HepG2 (cell line): Measurements from ENCODE around the gene DCC. TPM values are rescaled to one million over a fixed set of nuclear protein-coding genes. Genes with fewer than 3 reads are reported as not detected.
"Not testable (repeated sequence)": the region's sequence is repeated elsewhere in the genome, so short reads cannot be mapped to it uniquely, and the experiment has no call there.

ENCODE experiments used
- ATAC-seq: fragments of 200-7000 bp; cut with Tn5 transposase; 3 replicates; pipeline ENCODE4 v1.9.1; 2020; ENCODE audit warnings: mild to moderate bottlenecking, moderate library complexity
- BruUV-seq: library from RNA; stranded (reverse); fragments of 400-500 nt; replicated peaks from 2 replicates; lab custom pipeline; 2021; lab: Mats Ljungman, UMichigan
- CTCF ChIA-PET: fragments of 300-600 bp; formaldehyde crosslinking; extraction: SDS; loops from one replicate; lab custom pipeline; 2021; ENCODE audit warnings: low total read pairs, inconsistent platforms, low intra/inter-chr PET ratio; lab: Yijun Ruan, JAX
- POLR2A ChIA-PET: fragments of 350-600 bp; sonication (Branson Sonifier 250); formaldehyde crosslinking; loops from one replicate; lab custom pipeline; 2020; ENCODE audit warnings: antibody characterized with exemption, inconsistent platforms; lab: Yijun Ruan, JAX
- DNase-seq: peaks from one replicate; pipeline ENCODE4 v3.0.0-alpha.2; 2015; ENCODE audit warnings: low spot score
- FAIRE-seq: peaks from 3 replicates; lab custom pipeline; 2011; peaks lifted over from hg19 to GRCh38; lab: Jason Lieb, UNC
- H2AFZ ChIP-seq: one replicate; pipeline ENCODE4 v1.6.1; 2011; ENCODE audit warnings: low read length, inconsistent platforms
- H3K27ac ChIP-seq: fragments of 300-600 bp; 3 replicates; pipeline ENCODE4 v1.8.0; 2011; ENCODE audit warnings: mixed run types, mild to moderate bottlenecking, mixed read lengths, low read length, inconsistent platforms; ENCODE audit not compliant: insufficient read depth; ENCODE audit errors: extremely low read length
- H3K27me3 ChIP-seq, 2 experiments: fragments of 200-600 bp in 1 of 2; 2 replicates in 1 of 2; 3 replicates in 1 of 2; pipeline versions ENCODE4 v1.6.0 to v1.8.0; 2011; ENCODE audit warnings: low read length in 2 of 2, mild to moderate bottlenecking in 2 of 2, moderate library complexity in 2 of 2, inconsistent platforms in 1 of 2; ENCODE audit not compliant: insufficient read depth in 2 of 2, control insufficient read depth in 1 of 2
- H3K36me3 ChIP-seq, 2 experiments: fragments of 200-600 bp in 1 of 2; replicated peaks in 1 of 2; 2 replicates in 1 of 2; 3 replicates in 1 of 2; pipeline versions ENCODE4 v1.5.1 to v1.8.0; 2011; ENCODE audit warnings: low read length in 2 of 2, inconsistent platforms in 1 of 2; ENCODE audit not compliant: insufficient read depth in 2 of 2, control insufficient read depth in 1 of 2
- H3K4me1 ChIP-seq: 2 replicates; pipeline ENCODE4 v1.5.1; 2012; ENCODE audit warnings: low read length, inconsistent platforms; ENCODE audit not compliant: insufficient read depth
- H3K4me2 ChIP-seq: 2 replicates; pipeline ENCODE4 v1.6.0; 2011; ENCODE audit warnings: low read depth, low read length, inconsistent platforms
- H3K4me3 ChIP-seq, 3 experiments: fragments of 200-600 bp in 1 of 3; sonication (generic), shearing (Covaris generic) in 1 of 3; replicated peaks in 1 of 3; 2 replicates each; pipeline ENCODE4 v1.5.1; 2011 to 2016; ENCODE audit warnings: low read length in 3 of 3, inconsistent platforms in 2 of 3, low read depth in 2 of 3, mild to moderate bottlenecking in 2 of 3, control low read depth in 1 of 3, mixed read lengths in 1 of 3; ENCODE audit not compliant: insufficient read depth in 1 of 3
- H3K79me2 ChIP-seq: one replicate; pipeline ENCODE4 v1.6.1; 2011; ENCODE audit warnings: low read length, inconsistent platforms; ENCODE audit not compliant: insufficient read depth
- H3K9ac ChIP-seq: 2 replicates; pipeline ENCODE4 v1.6.0; 2011; ENCODE audit warnings: mild to moderate bottlenecking, low read depth, low read length, inconsistent platforms; ENCODE audit not compliant: insufficient read depth
- H3K9me3 ChIP-seq: 2 replicates; pipeline ENCODE4 v1.5.1; 2012; ENCODE audit warnings: mild to moderate bottlenecking, low read length
- H4K20me1 ChIP-seq: 2 replicates; pipeline ENCODE4 v1.6.0; 2011; ENCODE audit warnings: inconsistent platforms, mild to moderate bottlenecking, low read length, moderate library complexity; ENCODE audit not compliant: insufficient read depth
- MLLT10 ChIP-seq: sonication (generic); formaldehyde crosslinking; IDR thresholded peaks from 2 replicates; pipeline ENCODE4 v1.4.0; 2020; ENCODE audit warnings: missing genetic modification reagents
- WGBS: methylation state at CpG from one replicate; pipeline ENCODE4 v1.1.6; 2017; ENCODE audit warnings: low lambda C conversion rate; 5-methylcytosine and 5-hydroxymethylcytosine counted together
- in situ Hi-C: cut with HindIII; loops from 2 replicates; pipeline ENCODE4 v1.10.0; 2017; ENCODE audit warnings: low pct_unique_long_range_greater_than_20kb; ENCODE audit not compliant: extremely low pct_ligation_motif_present
- intact Hi-C: fragments of 100-400 bp; cut with micrococcal nuclease; formaldehyde crosslinking; loops from one replicate; pipeline ENCODE4 v1.10.0; 2022; ENCODE audit not compliant: unreplicated experiment
- polyA plus RNA-seq, 8 experiments: library from polyadenylated mRNA; depleted of rRNA in 3 of 8; stranded (reverse) in 7 of 8; unstranded in 1 of 8; fragments of >200 nt; fragmentation: Illumina TruSeq in 4 of 8; extraction: Trizol in 4 of 8; gene quantifications; 2 replicates each; pipeline versions ENCODE4 v1.2.1 to v1.2.3, GENCODE V29; 2011 to 2016; ENCODE audit warnings: low read depth in 4 of 8, missing spikeins in 1 of 8, mixed read lengths in 1 of 8; ENCODE audit not compliant: insufficient read depth in 1 of 8
- total RNA-seq, 5 experiments: library from RNA; depleted of rRNA; stranded (reverse); fragments of >200 nt; fragmentation: Illumina TruSeq; extraction: Trizol; gene quantifications; 2 replicates each; pipeline ENCODE4 v1.2.3, GENCODE V29; 2016; ENCODE audit warnings: low read depth in 1 of 5
- TF ChIP-seq, protein P1 (sequence below): sonication (generic); formaldehyde crosslinking; IDR thresholded peaks from 2 replicates; pipeline ENCODE4 v1.5.1; 2020; ENCODE audit warnings: missing genetic modification reagents, mild to moderate bottlenecking, borderline replicate concordance

DCC gene
- total and polyA plus RNA-seq, 2 of the 13 experiments (the other 11 are each of a cell fraction or from before 2014, with no cell fraction given) = not detected

DNA sequence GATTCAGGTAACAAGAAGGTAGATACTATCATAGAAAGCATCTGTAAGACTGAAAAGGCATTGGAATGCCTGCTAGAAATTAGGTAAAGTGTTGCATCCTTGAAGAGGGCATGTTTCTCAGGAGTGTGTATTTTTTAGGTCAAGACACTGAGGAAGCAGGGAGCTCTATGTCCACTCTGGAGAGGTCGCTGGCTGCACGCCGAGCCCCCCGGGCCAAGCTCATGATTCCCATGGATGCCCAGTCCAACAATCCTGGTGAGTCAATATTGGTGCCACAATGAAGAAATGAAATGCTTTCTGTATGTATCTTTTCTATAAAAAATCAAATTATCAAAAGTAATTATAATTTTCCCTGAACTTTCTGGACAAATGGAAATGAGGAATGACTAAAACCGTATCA is 1127.8 kb downstream of the DCC start:
- Histone ChIP-seq H3K9ac (no peak overlapping the region), H3K36me3 (no peaks in the 10 kb centered on the region), H2AFZ (no peak overlapping the region), H3K27ac (no peak overlapping the region), H4K20me1 (no peaks in the 10 kb centered on the region), H3K4me1 (no peaks in the 10 kb centered on the region), H3K9me3 (peaks cover 40% of the 10 kb centered on the region), H3K27me3 (no peaks in the 10 kb centered on the region), H3K4me2 (no peak overlapping the region), H3K4me3 (no peak overlapping the region), H3K79me2 (no peaks in the 10 kb centered on the region)
- intact Hi-C loops (no loop called here), in situ Hi-C loops (no loop called here)
- no peak for TF ChIP-seq MLLT10
- TF ChIP-seq, protein P1, sequence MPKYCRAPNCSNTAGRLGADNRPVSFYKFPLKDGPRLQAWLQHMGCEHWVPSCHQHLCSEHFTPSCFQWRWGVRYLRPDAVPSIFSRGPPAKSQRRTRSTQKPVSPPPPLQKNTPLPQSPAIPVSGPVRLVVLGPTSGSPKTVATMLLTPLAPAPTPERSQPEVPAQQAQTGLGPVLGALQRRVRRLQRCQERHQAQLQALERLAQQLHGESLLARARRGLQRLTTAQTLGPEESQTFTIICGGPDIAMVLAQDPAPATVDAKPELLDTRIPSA (CRISPR knock-in tag) = no peak
- under 1% methylated on average over 5 of the region's 5 CpGs for WGBS
- no peak for FAIRE-seq
- DNase-seq = no peak
- CTCF ChIA-PET = no interaction called here
- no TSS peak for BruUV-seq
- no peak for ATAC-seq
- POLR2A ChIA-PET = no interaction called here

DNA sequence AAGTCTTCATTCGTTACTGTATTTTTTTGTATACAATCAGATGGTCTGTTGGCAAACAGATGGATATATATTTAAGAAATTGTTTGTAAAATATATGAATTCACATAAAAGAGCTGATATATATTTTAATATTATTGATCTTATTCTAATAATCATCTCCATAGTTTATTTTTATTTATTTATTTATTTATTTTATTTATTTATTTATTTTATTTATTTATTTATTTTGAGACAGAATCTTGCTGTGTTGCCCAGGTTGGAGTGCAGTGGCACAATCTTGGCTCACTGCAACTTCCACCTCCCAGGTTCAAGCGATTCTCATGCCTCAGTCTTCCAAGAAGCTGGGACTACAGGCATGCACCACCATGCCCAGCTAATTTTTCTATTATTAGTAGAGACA is 1128.2 kb downstream of the DCC start:
- H3K9ac ChIP-seq, H3K27me3 ChIP-seq, FAIRE-seq, POLR2A ChIA-PET, H3K4me3 ChIP-seq, intact Hi-C loops, H3K27ac ChIP-seq, ATAC-seq, H3K36me3 ChIP-seq, H4K20me1 ChIP-seq, H3K4me1 ChIP-seq, H3K4me2 ChIP-seq, CTCF ChIA-PET, H3K79me2 ChIP-seq, DNase-seq, BruUV-seq, H2AFZ ChIP-seq, in situ Hi-C loops: not testable (repeated sequence)
- peaks cover 44% of the 10 kb centered on the region for H3K9me3 ChIP-seq
- WGBS = 4% methylated on average over 2 of the region's 2 CpGs
